ENCODE data around the gene MT1M.
"Not testable (repeated sequence)": the region's sequence is repeated elsewhere in the genome, so short reads cannot be mapped to it uniquely, and the experiment has no call there.

Gene MT1M

GRCh38 chr16:56674570-56674969 is 42.1 kb downstream of the MT1M start:
- DNase-seq (ENCODE audit: low read depth in 3 of 3), result not testable (repeated sequence)

- DNase-seq (ENCODE audit: low read depth in 3 of 3), result peak in 2 of 3 experiments; percentile 10 to 45
These were observed 43.3 kb downstream of the MT1M start for GRCh38 chr16:56675685-56676210.

- no peak for DNase-seq (ENCODE audit: low read depth in 3 of 3)
These were observed 45.0 kb downstream of the MT1M start for GRCh38 chr16:56677474-56677873.

GRCh38 chr16:56679078-56679730 is 46.7 kb downstream of the MT1M start:
- no peak for DNase-seq (ENCODE audit: low read depth in 3 of 3)

GRCh38 chr16:56679818-56680217 is 47.4 kb downstream of the MT1M start:
- no peak for DNase-seq (ENCODE audit: low read depth in 3 of 3)

GRCh38 chr16:56681939-56682702 is 49.7 kb downstream of the MT1M start, which contains the start of gene MT1X:
Gene MT1X (plus strand): TSS chr16:56682470. CDS start chr16:56682541, 71 bp downstream.
- DNase-seq (ENCODE audit: low read depth in 3 of 3), result peak; percentile 81 to 91 (median 87)

GRCh38 chr16:56682703-56683397 is 50.4 kb downstream of the MT1M start:
- DNase-seq (ENCODE audit: low read depth in 3 of 3), result no peak

Data from stimulated activated CD4-positive, alpha-beta T cell treated with anti-CD3 and anti-CD28 coated beads, TNF-alpha, amount 100 ng/mL, for 24 hours (primary cell).